HepG2 (cell line): Measurements from ENCODE around the gene CNTD1. TPM values are rescaled to one million over a fixed set of nuclear protein-coding genes. Genes with fewer than 3 reads are reported as not detected.
A peak's percentile ranks its signal among the peaks of the same experiment; 100 is the strongest.

Source experiments
- CERS6 ChIP-seq: sonication (generic); formaldehyde crosslinking; IDR thresholded peaks from 2 replicates; pipeline ENCODE4 v1.5.0; 2020; ENCODE audit warnings: missing genetic modification reagents
- CREM ChIP-seq, 2 experiments: sonication (generic) in 1 of 2; formaldehyde crosslinking in 1 of 2; IDR thresholded peaks; 2 replicates each; pipeline versions ENCODE4 v1.4.0 to v1.6.1; 2016 to 2020; ENCODE audit warnings: antibody characterized with exemption in 1 of 2, mild to moderate bottlenecking in 1 of 2, missing genetic modification reagents in 1 of 2
- CTCF ChIP-seq: sonication (generic); formaldehyde crosslinking; IDR thresholded peaks from 2 replicates; pipeline ENCODE4 v1.5.0; 2020; ENCODE audit warnings: mild to moderate bottlenecking, missing genetic modification reagents, moderate library complexity
- ETV5 ChIP-seq: IDR thresholded peaks from 2 replicates; pipeline ENCODE4 v1.6.1; 2018; ENCODE audit warnings: missing biosample characterization, missing genetic modification reagents, inconsistent platforms, borderline replicate concordance
- FOSL2 ChIP-seq: sonication (generic); formaldehyde crosslinking; IDR thresholded peaks from 2 replicates; pipeline ENCODE4 v1.4.0; 2020; ENCODE audit warnings: missing genetic modification reagents
- GFI1 ChIP-seq: sonication (generic); formaldehyde crosslinking; IDR thresholded peaks from 2 replicates; pipeline ENCODE4 v1.5.0; 2020; ENCODE audit warnings: missing genetic modification reagents, mild to moderate bottlenecking, borderline replicate concordance
- GLMP ChIP-seq: sonication (generic); formaldehyde crosslinking; IDR thresholded peaks from 2 replicates; pipeline ENCODE4 v1.9.0; 2021; ENCODE audit warnings: missing genetic modification reagents, mild to moderate bottlenecking, borderline replicate concordance
- GTF2F1 ChIP-seq: fragments of 150-350 bp; IDR thresholded peaks from 2 replicates; pipeline ENCODE4 v1.6.1; 2014; ENCODE audit warnings: low read length
- IKZF1 ChIP-seq: fragments of 450-650 bp; IDR thresholded peaks from 2 replicates; pipeline ENCODE4 v1.7.1; 2016
- KLF6 ChIP-seq: IDR thresholded peaks from 2 replicates; pipeline ENCODE4 v1.8.0; 2016; ENCODE audit warnings: missing biosample characterization, missing genetic modification reagents
- MTA3 ChIP-seq: sonication (generic); formaldehyde crosslinking; IDR thresholded peaks from 2 replicates; pipeline ENCODE4 v1.4.0; 2020; ENCODE audit warnings: missing genetic modification reagents
- NCOR1 ChIP-seq: fragments of 200-600 bp; sonication (generic); IDR thresholded peaks from 2 replicates; pipeline ENCODE4 v1.7.0; 2017; ENCODE audit warnings: antibody characterized with exemption, low read length, borderline replicate concordance
- NFYB ChIP-seq: sonication (generic); formaldehyde crosslinking; IDR thresholded peaks from 2 replicates; pipeline ENCODE4 v1.4.0; 2020; ENCODE audit warnings: missing genetic modification reagents
- POLR2A ChIP-seq, 2 experiments: IDR thresholded peaks; 2 replicates each; pipeline ENCODE4 v1.6.1; 2011; ENCODE audit warnings: low read depth in 2 of 2, low read length in 2 of 2, mild to moderate bottlenecking in 1 of 2, moderate library complexity in 1 of 2; ENCODE audit not compliant: insufficient read depth in 1 of 2
- RBAK ChIP-seq: sonication (generic); formaldehyde crosslinking; IDR thresholded peaks from 2 replicates; pipeline ENCODE4 v1.5.1; 2020; ENCODE audit warnings: mild to moderate bottlenecking, missing genetic modification reagents
- RBFOX2 ChIP-seq: fragments of 200-400 bp; formaldehyde crosslinking; IDR thresholded peaks from 2 replicates; pipeline ENCODE4 v1.6.1; 2017; ENCODE audit warnings: low read depth, mild to moderate bottlenecking, low read length
- SOX6 ChIP-seq, 2 experiments: fragments of 450-650 bp in 1 of 2; sonication (generic) in 1 of 2; formaldehyde crosslinking in 1 of 2; IDR thresholded peaks; 2 replicates each; pipeline versions ENCODE4 v1.4.0 to v1.6.1; 2017 to 2020; ENCODE audit warnings: antibody characterized with exemption in 1 of 2, mild to moderate bottlenecking in 1 of 2, missing genetic modification reagents in 1 of 2
- SP1 ChIP-seq, 2 experiments: fragments of 450-650 bp in 1 of 2; sonication (generic) in 1 of 2; formaldehyde crosslinking in 1 of 2; IDR thresholded peaks; 2 replicates each; pipeline versions ENCODE4 v1.4.0 to v1.6.1; 2016 to 2020; ENCODE audit warnings: missing genetic modification reagents in 1 of 2
- THAP7 ChIP-seq: sonication (generic); formaldehyde crosslinking; IDR thresholded peaks from 2 replicates; pipeline ENCODE4 v1.8.1; 2023; ENCODE audit warnings: mild to moderate bottlenecking, missing genetic modification reagents
- TSC22D2 ChIP-seq: sonication (generic); formaldehyde crosslinking; IDR thresholded peaks from 2 replicates; pipeline ENCODE4 v1.5.1; 2020; ENCODE audit warnings: missing genetic modification reagents, mild to moderate bottlenecking, borderline replicate concordance
- ZNF12 ChIP-seq: sonication (generic); formaldehyde crosslinking; IDR thresholded peaks from 2 replicates; pipeline ENCODE4 v1.5.0; 2020; ENCODE audit warnings: missing genetic modification reagents
- ZNF253 ChIP-seq: sonication (generic); formaldehyde crosslinking; IDR thresholded peaks from 2 replicates; pipeline ENCODE4 v1.8.0; 2022; ENCODE audit warnings: mild to moderate bottlenecking, missing genetic modification reagents, borderline replicate concordance
- ZNF597 ChIP-seq: sonication (generic); formaldehyde crosslinking; IDR thresholded peaks from 2 replicates; pipeline ENCODE4 v1.5.0; 2020; ENCODE audit warnings: missing genetic modification reagents
- ZSCAN9 ChIP-seq: IDR thresholded peaks from 2 replicates; pipeline ENCODE4 v1.6.1; 2016; ENCODE audit warnings: borderline replicate concordance
- polyA plus RNA-seq, 8 experiments: library from polyadenylated mRNA; depleted of rRNA in 3 of 8; stranded (reverse) in 7 of 8; unstranded in 1 of 8; fragments of >200 nt; fragmentation: Illumina TruSeq in 4 of 8; extraction: Trizol in 4 of 8; gene quantifications; 2 replicates each; pipeline versions ENCODE4 v1.2.1 to v1.2.3, GENCODE V29; 2011 to 2016; ENCODE audit warnings: low read depth in 4 of 8, missing spikeins in 1 of 8, mixed read lengths in 1 of 8; ENCODE audit not compliant: insufficient read depth in 1 of 8
- total RNA-seq, 5 experiments: library from RNA; depleted of rRNA; stranded (reverse); fragments of >200 nt; fragmentation: Illumina TruSeq; extraction: Trizol; gene quantifications; 2 replicates each; pipeline ENCODE4 v1.2.3, GENCODE V29; 2016; ENCODE audit warnings: low read depth in 1 of 5

CNTD1 gene
- total and polyA plus RNA-seq, 2 of the 13 experiments (the other 11 are each of a cell fraction or from before 2014, with no cell fraction given), result 0.11 to 0.15 TPM

GRCh38 chr17:42843358-42843934 is 44.8 kb downstream of the CNTD1 start (continued):
- TF ChIP-seq CTCF (CRISPR knock-in tag) (peak; percentile 97), CREM (IDR thresholded peaks at IDR 0.05) (no peak), CREM (CRISPR knock-in tag; IDR thresholded peaks at IDR 0.05) (no peak), KLF6 (0 out of 2 replicates have a peak, but pooled peaks have one; percentile 36), ZSCAN9 (CRISPR knock-in tag) (no peak; the same call in 1 of the 2 replicates), ETV5 (CRISPR knock-in tag) (no peak), SOX6 (IDR thresholded peaks at IDR 0.05) (no peak), SOX6 (CRISPR knock-in tag; IDR thresholded peaks at IDR 0.05) (no peak; the same call in 1 of the 2 replicates), NFYB (CRISPR knock-in tag) (no peak), GLMP (no peak), CERS6 (CRISPR knock-in tag) (no peak), SP1 (IDR thresholded peaks at IDR 0.05) (no peak), SP1 (CRISPR knock-in tag; IDR thresholded peaks at IDR 0.05) (0 out of 2 replicates have a peak, but pooled peaks have one; percentile 10), ZNF597 (CRISPR knock-in tag) (no peak), ZNF253 (no peak), NCOR1 (no peak), ZNF12 (CRISPR knock-in tag) (no peak), IKZF1 (no peak), GFI1 (CRISPR knock-in tag) (no peak), MTA3 (no peak), RBAK (no peak), TSC22D2 (CRISPR knock-in tag) (peak; percentile 63; the same call in 1 of the 2 replicates), RBFOX2 (no peak), POLR2A (IDR thresholded peaks at IDR 0.05; ENCODE audit: insufficient read depth in 1 of 2, low read depth in 2 of 2, low read length in 2 of 2) (peak in 1 of 2 experiments; percentile 43; a peak in 1 of 4 replicates), FOSL2 (CRISPR knock-in tag) (0 out of 2 replicates have a peak, but pooled peaks have one; percentile 19), THAP7 (no peak), GTF2F1 (no peak)
